AG10803 (cell line): ENCODE results near the gene COQ8A.
"Not testable (repeated sequence)": the region's sequence is repeated elsewhere in the genome, so short reads cannot be mapped to it uniquely, and the experiment has no call there.

Experiments
- DNase-seq: peaks from one replicate; pipeline ENCODE4 v3.0.0; 2010; ENCODE audit warnings: low read depth
- H3K4me3 ChIP-seq: 2 replicates; pipeline ENCODE4 v1.5.1; 2011; ENCODE audit warnings: mild to moderate bottlenecking, low read length, control low read depth
- CTCF ChIP-seq: conservative IDR thresholded peaks from 2 replicates; pipeline ENCODE4 v1.5.1; 2011; ENCODE audit warnings: mild to moderate bottlenecking, low read length, control low read depth, inconsistent platforms

Gene COQ8A

GRCh38 chr1:226995365-226996332 is 55.6 kb downstream of the COQ8A start:
- no peak overlapping the region for H3K4me3 ChIP-seq
- no peak for TF ChIP-seq CTCF
- no peak for DNase-seq

- DNase-seq, H3K4me3 ChIP-seq: not testable (repeated sequence)
Observed at GRCh38 chr1:226999579-226999978, 59.5 kb downstream of the COQ8A start.

- no peak for DNase-seq
- no peak for TF ChIP-seq CTCF
- H3K4me3 ChIP-seq = no peak overlapping the region
Observed at GRCh38 chr1:227002531-227003049, 62.5 kb downstream of the COQ8A start.

- TF ChIP-seq CTCF = no peak
- H3K4me3 ChIP-seq = no peak overlapping the region
- DNase-seq = no peak
Observed at GRCh38 chr1:227003165-227003564, 63.1 kb downstream of the COQ8A start.

- H3K4me3 ChIP-seq = no peak overlapping the region
- TF ChIP-seq CTCF = no peak
- no peak for DNase-seq
Observed at GRCh38 chr1:227004796-227005195, 64.7 kb downstream of the COQ8A start.

- no peak overlapping the region for H3K4me3 ChIP-seq
- no peak for DNase-seq
- TF ChIP-seq CTCF = no peak
Observed at GRCh38 chr1:227006226-227006796, 66.2 kb downstream of the COQ8A start.

GRCh38 chr1:227009937-227010336 is 69.8 kb downstream of the COQ8A start:
- TF ChIP-seq CTCF = no peak
- DNase-seq = no peak

More at GRCh38 chr1:227009937-227010336, 69.8 kb downstream of the COQ8A start:
- no peak overlapping the region for H3K4me3 ChIP-seq
